Esophagus muscularis mucosa (tissue), 4 donors: ENCODE data around the gene IFT122.

Experiments used
- CTCF ChIP-seq, 3 experiments: fragments of 200-600 bp in 2 of 3; fragments of 450-650 bp in 1 of 3; sonication (generic) in 2 of 3; IDR thresholded peaks; one replicate each; pipeline ENCODE4 v1.5.1; 2017 to 2019; ENCODE audit warnings: antibody characterized with exemption in 3 of 3, mild to moderate bottlenecking in 2 of 3, moderate library complexity in 1 of 3
- EP300 ChIP-seq: sonication (generic); formaldehyde crosslinking; IDR thresholded peaks from one replicate; pipeline ENCODE4 v1.6.1; 2017; ENCODE audit warnings: antibody characterized with exemption
- POLR2AphosphoS5 ChIP-seq, 2 donors: sonication (generic); formaldehyde crosslinking; IDR thresholded peaks; one replicate each; pipeline ENCODE4 v1.6.1; 2017; ENCODE audit warnings: antibody characterized with exemption in 2 of 2

GRCh38 chr3:129520960-129521359 lies 80.9 kb downstream of the IFT122 start:
- no peak for TF ChIP-seq POLR2AphosphoS5 (IDR thresholded peaks at IDR 0.05)
- no peak for TF ChIP-seq EP300
- TF ChIP-seq CTCF (IDR thresholded peaks at IDR 0.05): no peak
